SK-N-SH (cell line): ENCODE results near the gene MEIS1.

Experiments used
- EP300 ChIP-seq, 2 experiments: IDR thresholded peaks; 2 replicates each; pipeline versions ENCODE4 v1.4.0 to v1.6.1; 2012; ENCODE audit warnings: borderline replicate concordance in 1 of 2, low read depth in 1 of 2, low read length in 1 of 2
- USF2 ChIP-seq: fragments of 150-350 bp; IDR thresholded peaks from 2 replicates; pipeline ENCODE4 v1.6.1; 2017; ENCODE audit warnings: antibody characterized with exemption, low read length, low read depth, borderline replicate concordance
- TF ChIP-seq, protein P1 (sequence below): fragments of 200-600 bp; sonication (generic); IDR thresholded peaks from 2 replicates; pipeline ENCODE4 v1.6.1; 2017; ENCODE audit warnings: antibody characterized with exemption, mild to moderate bottlenecking, moderate library complexity
- TF ChIP-seq, protein P2 (sequence below): IDR thresholded peaks from 2 replicates; pipeline ENCODE4 v1.4.0; 2012; ENCODE audit warnings: low read depth

- TF ChIP-seq, protein P1, sequence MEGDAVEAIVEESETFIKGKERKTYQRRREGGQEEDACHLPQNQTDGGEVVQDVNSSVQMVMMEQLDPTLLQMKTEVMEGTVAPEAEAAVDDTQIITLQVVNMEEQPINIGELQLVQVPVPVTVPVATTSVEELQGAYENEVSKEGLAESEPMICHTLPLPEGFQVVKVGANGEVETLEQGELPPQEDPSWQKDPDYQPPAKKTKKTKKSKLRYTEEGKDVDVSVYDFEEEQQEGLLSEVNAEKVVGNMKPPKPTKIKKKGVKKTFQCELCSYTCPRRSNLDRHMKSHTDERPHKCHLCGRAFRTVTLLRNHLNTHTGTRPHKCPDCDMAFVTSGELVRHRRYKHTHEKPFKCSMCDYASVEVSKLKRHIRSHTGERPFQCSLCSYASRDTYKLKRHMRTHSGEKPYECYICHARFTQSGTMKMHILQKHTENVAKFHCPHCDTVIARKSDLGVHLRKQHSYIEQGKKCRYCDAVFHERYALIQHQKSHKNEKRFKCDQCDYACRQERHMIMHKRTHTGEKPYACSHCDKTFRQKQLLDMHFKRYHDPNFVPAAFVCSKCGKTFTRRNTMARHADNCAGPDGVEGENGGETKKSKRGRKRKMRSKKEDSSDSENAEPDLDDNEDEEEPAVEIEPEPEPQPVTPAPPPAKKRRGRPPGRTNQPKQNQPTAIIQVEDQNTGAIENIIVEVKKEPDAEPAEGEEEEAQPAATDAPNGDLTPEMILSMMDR, result no peak
- TF ChIP-seq EP300 (IDR thresholded peaks at IDR 0.05; ENCODE audit: borderline replicate concordance in 1 of 2, low read depth in 1 of 2, low read length in 1 of 2), result no peak
- TF ChIP-seq USF2, result no peak
- TF ChIP-seq, protein P2, sequence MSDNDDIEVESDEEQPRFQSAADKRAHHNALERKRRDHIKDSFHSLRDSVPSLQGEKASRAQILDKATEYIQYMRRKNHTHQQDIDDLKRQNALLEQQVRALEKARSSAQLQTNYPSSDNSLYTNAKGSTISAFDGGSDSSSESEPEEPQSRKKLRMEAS, result no peak
Observed at GRCh38 chr2:66531567-66531966, 96.6 kb downstream of the MEIS1 start.
